Prostate gland (tissue), 2 donors: ENCODE data around the gene ALDH9A1.

ENCODE experiments used
- POLR2AphosphoS5 ChIP-seq: sonication (generic); formaldehyde crosslinking; IDR thresholded peaks from one replicate; pipeline ENCODE4 v1.6.1; 2017; ENCODE audit warnings: antibody characterized with exemption
- TF ChIP-seq, protein P1 (sequence below), 4 experiments: fragments of 200-600 bp in 2 of 4; fragments of 450-650 bp in 2 of 4; sonication (generic) in 2 of 4; IDR thresholded peaks; 1 replicate in 3 of 4; 2 replicates in 1 of 4; pipeline ENCODE4 v1.5.1; 2016 to 2019; ENCODE audit warnings: antibody characterized with exemption in 4 of 4, mild to moderate bottlenecking in 2 of 4, moderate library complexity in 2 of 4

- TF ChIP-seq, protein P1, sequence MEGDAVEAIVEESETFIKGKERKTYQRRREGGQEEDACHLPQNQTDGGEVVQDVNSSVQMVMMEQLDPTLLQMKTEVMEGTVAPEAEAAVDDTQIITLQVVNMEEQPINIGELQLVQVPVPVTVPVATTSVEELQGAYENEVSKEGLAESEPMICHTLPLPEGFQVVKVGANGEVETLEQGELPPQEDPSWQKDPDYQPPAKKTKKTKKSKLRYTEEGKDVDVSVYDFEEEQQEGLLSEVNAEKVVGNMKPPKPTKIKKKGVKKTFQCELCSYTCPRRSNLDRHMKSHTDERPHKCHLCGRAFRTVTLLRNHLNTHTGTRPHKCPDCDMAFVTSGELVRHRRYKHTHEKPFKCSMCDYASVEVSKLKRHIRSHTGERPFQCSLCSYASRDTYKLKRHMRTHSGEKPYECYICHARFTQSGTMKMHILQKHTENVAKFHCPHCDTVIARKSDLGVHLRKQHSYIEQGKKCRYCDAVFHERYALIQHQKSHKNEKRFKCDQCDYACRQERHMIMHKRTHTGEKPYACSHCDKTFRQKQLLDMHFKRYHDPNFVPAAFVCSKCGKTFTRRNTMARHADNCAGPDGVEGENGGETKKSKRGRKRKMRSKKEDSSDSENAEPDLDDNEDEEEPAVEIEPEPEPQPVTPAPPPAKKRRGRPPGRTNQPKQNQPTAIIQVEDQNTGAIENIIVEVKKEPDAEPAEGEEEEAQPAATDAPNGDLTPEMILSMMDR (IDR thresholded peaks at IDR 0.05): no peak
- no peak for TF ChIP-seq POLR2AphosphoS5
Observed at GRCh38 chr1:165726841-165727240, 28.5 kb upstream of the ALDH9A1 start.
